Liver (tissue), 9 donors: Measurements from ENCODE around the gene CARTPT. TPM values are rescaled to one million over a fixed set of nuclear protein-coding genes. Genes with fewer than 3 reads are reported as not detected.

Experiments used
- DNase-seq: peaks from one replicate; pipeline ENCODE4 v3.0.0-alpha.2; 2017; ENCODE audit warnings: low spot score
- H3K27ac ChIP-seq, 2 donors: one replicate each; pipeline ENCODE4 v1.7.0; 2013; ENCODE audit warnings: inconsistent platforms in 2 of 2, low read length in 2 of 2, control low read depth in 1 of 2, low read depth in 1 of 2, mild to moderate bottlenecking in 1 of 2
- H3K27me3 ChIP-seq, 4 donors: one replicate each; pipeline versions ENCODE4 v1.6.1 to v1.7.0; 2013; ENCODE audit warnings: low read length in 3 of 4, inconsistent platforms in 1 of 4, mild to moderate bottlenecking in 1 of 4, moderate library complexity in 1 of 4; ENCODE audit not compliant: control insufficient read depth in 4 of 4, insufficient read depth in 4 of 4
- H3K36me3 ChIP-seq, 4 donors: one replicate each; pipeline versions ENCODE4 v1.6.1 to v1.7.0; 2013; ENCODE audit warnings: low read length in 3 of 4, mild to moderate bottlenecking in 3 of 4, low read depth in 1 of 4, moderate library complexity in 1 of 4; ENCODE audit not compliant: control insufficient read depth in 4 of 4, insufficient read depth in 3 of 4
- H3K4me1 ChIP-seq, 4 donors: one replicate each; pipeline versions ENCODE4 v1.6.1 to v1.7.0; 2013; ENCODE audit warnings: low read length in 3 of 4, mild to moderate bottlenecking in 3 of 4, moderate library complexity in 1 of 4; ENCODE audit not compliant: control insufficient read depth in 4 of 4, insufficient read depth in 4 of 4
- H3K4me3 ChIP-seq, 3 donors: one replicate each; pipeline versions ENCODE4 v1.6.1 to v1.7.0; 2013; ENCODE audit warnings: low read length in 3 of 3, control low read depth in 1 of 3, low read depth in 1 of 3, mild to moderate bottlenecking in 1 of 3
- H3K9ac ChIP-seq, 2 donors: one replicate each; pipeline ENCODE4 v1.7.0; 2013; ENCODE audit warnings: low read length in 2 of 2, mild to moderate bottlenecking in 2 of 2, moderate library complexity in 2 of 2, control low read depth in 1 of 2, low read depth in 1 of 2
- H3K9me3 ChIP-seq, 4 donors: one replicate each; pipeline versions ENCODE4 v1.6.1 to v1.7.0; 2013; ENCODE audit warnings: low read length in 3 of 4; ENCODE audit not compliant: control insufficient read depth in 4 of 4
- ATF3 ChIP-seq: IDR thresholded peaks from 2 replicates; pipeline ENCODE4 v1.6.1; 2016; ENCODE audit warnings: antibody characterized with exemption
- CTCF ChIP-seq: fragments of 150-350 bp; IDR thresholded peaks from 2 replicates; pipeline ENCODE4 v1.5.1; 2017; ENCODE audit warnings: improper control_type of control experiment, low read depth, low read length; ENCODE audit not compliant: missing input control
- EGR1 ChIP-seq, 2 donors: IDR thresholded peaks; 2 replicates each; pipeline ENCODE4 v1.6.1; 2016 to 2018; ENCODE audit warnings: antibody characterized with exemption in 2 of 2, low read depth in 2 of 2
- FOXA1 ChIP-seq: IDR thresholded peaks from 2 replicates; pipeline ENCODE4 v1.6.1; 2016; ENCODE audit warnings: antibody characterized with exemption
- FOXA2 ChIP-seq: IDR thresholded peaks from 2 replicates; pipeline ENCODE4 v1.6.1; 2016; ENCODE audit warnings: antibody characterized with exemption
- GABPA ChIP-seq, 2 donors: IDR thresholded peaks in 1 of 2; conservative IDR thresholded peaks in 1 of 2; 2 replicates each; pipeline ENCODE4 v1.6.1; 2016; ENCODE audit warnings: antibody characterized with exemption in 2 of 2, mild to moderate bottlenecking in 1 of 2, moderate library complexity in 1 of 2
- HNF4A ChIP-seq, 2 donors: conservative IDR thresholded peaks; 2 replicates each; pipeline ENCODE4 v1.6.1; 2016; ENCODE audit warnings: antibody characterized with exemption in 2 of 2, mild to moderate bottlenecking in 2 of 2
- HNF4G ChIP-seq: IDR thresholded peaks from 2 replicates; pipeline ENCODE4 v1.6.1; 2016; ENCODE audit warnings: antibody characterized with exemption
- MAX ChIP-seq: IDR thresholded peaks from 2 replicates; pipeline ENCODE4 v1.6.1; 2016; ENCODE audit warnings: antibody characterized with exemption
- NR2F2 ChIP-seq: IDR thresholded peaks from 2 replicates; pipeline ENCODE4 v1.6.1; 2016; ENCODE audit warnings: antibody characterized with exemption
- REST ChIP-seq: IDR thresholded peaks from 2 replicates; pipeline ENCODE4 v1.6.1; 2016; ENCODE audit warnings: antibody characterized with exemption, mild to moderate bottlenecking
- RXRA ChIP-seq, 2 donors: IDR thresholded peaks; 2 replicates each; pipeline ENCODE4 v1.6.1; 2017 to 2018; ENCODE audit warnings: antibody characterized with exemption in 2 of 2, mild to moderate bottlenecking in 1 of 2
- SP1 ChIP-seq: IDR thresholded peaks from 2 replicates; pipeline ENCODE4 v1.6.1; 2018; ENCODE audit warnings: antibody characterized with exemption, mild to moderate bottlenecking
- YY1 ChIP-seq: IDR thresholded peaks from 2 replicates; pipeline ENCODE4 v1.6.1; 2016; ENCODE audit warnings: antibody characterized with exemption, mild to moderate bottlenecking
- ZBTB33 ChIP-seq: IDR thresholded peaks from 2 replicates; pipeline ENCODE4 v1.6.1; 2016; ENCODE audit warnings: antibody characterized with exemption
- WGBS: extraction: QIAGEN DNeasy Blood & Tissue Kit; methylation state at CpG from one replicate; pipeline ENCODE4 v1.1.7; 2013; 5-methylcytosine and 5-hydroxymethylcytosine counted together
- polyA plus RNA-seq, 2 donors: library from polyadenylated mRNA; stranded (reverse) in 1 of 2; unstranded in 1 of 2; fragments of 200-250 nt in 1 of 2; fragments of >200 nt in 1 of 2; fragmentation: Nextera tagmentation in 1 of 2; extraction: Ambion mirVana in 1 of 2; gene quantifications; one replicate each; pipeline versions ENCODE4 v1.2.1 to v1.2.3, GENCODE V29; 2013 to 2015
- total RNA-seq, 2 donors: library from RNA; depleted of rRNA; stranded (reverse); fragments of >200 nt; gene quantifications; one replicate each; pipeline ENCODE4 v1.2.3, GENCODE V29; 2014
- donor health status: healthy.
- donor health status: healthy.
- donor health status: healthy.
- donor health status: healthy.
- donor health status: healthy.

CARTPT gene
- total and polyA plus RNA-seq, 4 donors = not detected

DNA sequence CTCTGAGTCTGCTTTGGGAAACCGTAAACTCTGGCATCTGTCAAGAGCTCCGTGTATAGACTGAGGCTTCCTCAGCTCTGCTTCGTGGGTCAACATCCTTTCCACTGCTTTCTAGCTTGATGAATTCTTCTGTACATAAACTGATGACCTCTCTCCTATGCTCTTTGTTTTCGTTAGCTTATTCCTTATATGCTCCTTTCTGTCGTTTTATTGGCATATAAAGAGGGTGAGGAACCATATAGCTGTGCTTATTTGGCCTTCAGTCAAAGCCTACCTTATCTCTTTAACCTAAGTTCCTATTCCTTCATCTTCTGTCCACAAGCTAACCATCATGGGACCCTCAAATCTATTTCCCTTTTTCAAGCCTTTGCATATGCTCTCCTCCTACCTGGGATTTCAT lies 39.4 kb upstream of the CARTPT start:
- DNase-seq = no peak
- 64% methylated on average over 5 of the region's 5 CpGs for WGBS

DNA sequence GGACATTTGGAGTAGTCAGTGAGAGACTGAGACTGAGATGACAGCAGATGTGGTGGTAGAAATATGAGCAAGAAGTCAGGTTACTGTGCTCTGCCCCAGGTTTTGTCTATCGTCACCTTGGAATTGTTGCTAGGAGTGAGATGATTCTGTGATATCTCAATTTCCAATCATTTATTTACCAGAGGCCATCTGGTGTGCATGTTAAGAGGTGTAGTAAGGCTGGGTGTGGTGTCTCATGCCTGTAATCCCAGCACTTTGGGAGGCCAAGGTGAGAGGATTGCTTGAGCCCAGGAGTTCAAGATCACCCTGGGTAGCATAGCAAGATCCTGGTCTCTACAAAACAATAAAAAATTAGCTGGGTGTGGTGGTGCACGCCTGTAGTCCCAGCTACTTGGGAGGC lies 38.6 kb upstream of the CARTPT start:
- Histone ChIP-seq H3K4me3 (no peak overlapping the region), H3K9ac (no peak overlapping the region), H3K27me3 (peaks cover 0 to 2% (median 0%) of the 10 kb centered on the region in 4 donors), H3K27ac (no peak overlapping the region), H3K4me1 (no peaks in the 10 kb centered on the region), H3K36me3 (no peaks in the 10 kb centered on the region), H3K9me3 (peaks cover 0 to under 1% (median 0%) of the 10 kb centered on the region in 4 donors)
- 91% methylated on average over 2 of the region's 2 CpGs for WGBS
- DNase-seq = no peak
- TF ChIP-seq ATF3 (no peak), FOXA1 (no peak), SP1 (no peak), YY1 (no peak), HNF4G (no peak), CTCF (no peak), MAX (no peak), NR2F2 (no peak), ZBTB33 (no peak), RXRA (IDR thresholded peaks at IDR 0.05) (no peak)

More for the DNA sequence above, 39.4 kb upstream of the CARTPT start:
- no peaks in the 10 kb centered on the region for H3K9me3 ChIP-seq
- H3K4me1 ChIP-seq = no peaks in the 10 kb centered on the region
- H3K36me3 ChIP-seq = no peaks in the 10 kb centered on the region
- TF ChIP-seq REST (no peak), EGR1 (IDR thresholded peaks at IDR 0.05; ENCODE audit: low read depth in 2 of 2) (no peak), YY1 (no peak), GABPA (IDR thresholded peaks at IDR 0.05 in 1 of 2, conservative IDR thresholded peaks at IDR 0.05 in 1 of 2) (no peak), CTCF (no peak), FOXA1 (no peak), HNF4A (conservative IDR thresholded peaks at IDR 0.05) (no peak), ATF3 (no peak), HNF4G (no peak), FOXA2 (no peak)
- peaks cover 0 to 2% (median 0%) of the 10 kb centered on the region in 4 donors for H3K27me3 ChIP-seq
- H3K9ac ChIP-seq = no peak overlapping the region
- H3K27ac ChIP-seq = no peak overlapping the region
- no peak overlapping the region for H3K4me3 ChIP-seq
